Measurements from ENCODE around the gene PTPRQ. TPM values are rescaled to one million over a fixed set of nuclear protein-coding genes. Genes with fewer than 3 reads are reported as not detected.
"Not testable (repeated sequence)": the region's sequence is repeated elsewhere in the genome, so short reads cannot be mapped to it uniquely, and the experiment has no call there.

Gene PTPRQ
- total RNA-seq, 4 donors from 2014 or later: 0.47 to 47.3 (median 8.5) TPM

DNA sequence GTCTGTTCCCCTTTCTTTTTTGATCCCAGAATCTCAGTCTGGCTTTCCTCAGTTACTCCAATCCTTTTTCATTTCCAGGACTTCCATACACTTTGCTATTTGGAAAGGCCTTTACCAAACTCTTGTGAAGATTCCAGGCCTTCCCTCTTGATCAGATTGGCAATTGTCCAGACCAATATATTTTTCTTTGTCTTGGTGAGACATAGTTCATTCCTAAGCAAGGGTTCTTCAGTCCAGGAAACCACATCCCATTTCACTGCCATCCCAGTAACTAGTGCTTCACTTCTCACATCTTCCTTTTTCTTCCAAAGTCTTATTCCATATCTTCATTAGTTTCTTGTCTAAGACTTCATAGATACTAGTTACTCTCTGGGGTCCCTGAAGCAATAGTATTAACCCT, 2.1 kb upstream of the PTPRQ start:
- TF ChIP-seq, protein P1, sequence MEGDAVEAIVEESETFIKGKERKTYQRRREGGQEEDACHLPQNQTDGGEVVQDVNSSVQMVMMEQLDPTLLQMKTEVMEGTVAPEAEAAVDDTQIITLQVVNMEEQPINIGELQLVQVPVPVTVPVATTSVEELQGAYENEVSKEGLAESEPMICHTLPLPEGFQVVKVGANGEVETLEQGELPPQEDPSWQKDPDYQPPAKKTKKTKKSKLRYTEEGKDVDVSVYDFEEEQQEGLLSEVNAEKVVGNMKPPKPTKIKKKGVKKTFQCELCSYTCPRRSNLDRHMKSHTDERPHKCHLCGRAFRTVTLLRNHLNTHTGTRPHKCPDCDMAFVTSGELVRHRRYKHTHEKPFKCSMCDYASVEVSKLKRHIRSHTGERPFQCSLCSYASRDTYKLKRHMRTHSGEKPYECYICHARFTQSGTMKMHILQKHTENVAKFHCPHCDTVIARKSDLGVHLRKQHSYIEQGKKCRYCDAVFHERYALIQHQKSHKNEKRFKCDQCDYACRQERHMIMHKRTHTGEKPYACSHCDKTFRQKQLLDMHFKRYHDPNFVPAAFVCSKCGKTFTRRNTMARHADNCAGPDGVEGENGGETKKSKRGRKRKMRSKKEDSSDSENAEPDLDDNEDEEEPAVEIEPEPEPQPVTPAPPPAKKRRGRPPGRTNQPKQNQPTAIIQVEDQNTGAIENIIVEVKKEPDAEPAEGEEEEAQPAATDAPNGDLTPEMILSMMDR (IDR thresholded peaks at IDR 0.05): no peak
- ATAC-seq (ENCODE audit: low FRiP score) (no peak), DNase-seq (ENCODE audit: low spot score) (no peak)

DNA sequence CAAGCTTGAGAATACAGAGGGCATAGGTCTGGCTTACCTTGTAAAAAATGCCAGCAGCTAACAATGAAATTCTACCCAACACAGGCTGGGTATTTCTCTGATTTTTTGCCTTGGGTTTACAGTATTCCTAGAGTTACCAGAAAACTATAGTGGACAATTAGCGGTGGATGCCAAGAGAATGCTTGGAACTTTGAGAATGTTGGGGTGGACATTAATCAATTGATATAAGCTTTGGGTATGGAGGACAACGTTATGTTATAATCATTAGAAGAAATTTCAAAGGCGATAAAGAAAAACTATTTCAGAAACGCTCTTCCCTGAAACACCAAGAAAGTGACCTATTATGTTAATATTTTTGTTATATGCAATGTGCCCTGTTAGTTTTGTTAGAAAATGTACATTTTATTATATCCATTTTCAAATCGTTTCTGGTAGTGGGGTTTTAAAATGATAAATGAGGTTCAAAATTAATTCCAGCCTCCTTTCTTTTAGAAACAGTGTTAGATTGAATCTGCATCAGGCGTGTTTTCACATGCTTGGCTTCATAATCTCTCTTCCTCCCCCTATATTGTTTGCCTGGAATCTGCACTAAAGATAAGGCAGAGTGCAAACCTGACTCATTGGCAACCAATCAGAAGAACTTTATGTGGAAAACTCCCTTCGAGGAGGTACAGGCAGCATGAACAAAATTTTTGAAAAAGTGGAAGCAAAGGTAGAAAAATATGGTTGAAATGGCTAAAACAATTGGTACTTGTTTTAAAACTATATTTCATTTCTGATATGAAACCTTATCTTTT, 1.4 kb upstream of the PTPRQ start:
- ATAC-seq (ENCODE audit: low FRiP score) (peak; percentile 66), DNase-seq (ENCODE audit: low spot score) (no peak)
- TF ChIP-seq, protein P1 (IDR thresholded peaks at IDR 0.05): no peak

DNA sequence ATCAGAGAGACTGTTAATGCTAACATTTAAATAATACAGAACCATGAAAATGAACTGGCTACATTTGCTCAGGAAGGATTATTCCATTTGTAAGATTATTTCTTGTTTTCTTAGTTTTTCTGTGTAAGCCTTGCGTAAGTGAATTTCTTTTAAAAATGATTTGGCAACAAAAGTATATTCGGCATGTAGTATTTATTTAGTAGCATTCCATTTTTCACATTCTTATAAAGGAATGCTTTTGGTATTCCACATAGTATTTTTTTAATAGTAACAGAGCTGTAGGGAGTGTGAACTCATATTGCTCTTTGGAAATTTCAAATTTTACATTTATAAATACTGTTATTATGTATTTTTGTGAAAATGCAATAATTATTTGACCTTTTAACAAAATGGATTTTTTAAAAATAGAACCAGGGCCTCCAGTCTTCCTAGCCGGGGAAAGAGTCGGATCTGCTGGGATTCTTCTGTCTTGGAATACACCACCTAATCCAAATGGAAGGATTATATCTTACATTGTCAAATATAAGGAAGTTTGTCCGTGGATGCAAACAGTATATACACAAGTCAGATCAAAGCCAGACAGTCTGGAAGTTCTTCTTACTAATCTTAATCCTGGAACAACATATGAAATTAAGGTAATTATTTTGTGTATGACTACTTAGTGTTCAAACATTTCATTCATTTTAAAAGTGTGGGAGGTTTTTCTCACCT, 1.2 kb downstream of the PTPRQ start:
- DNase-seq (ENCODE audit: low spot score) (no peak), ATAC-seq (ENCODE audit: low FRiP score) (no peak)
- TF ChIP-seq, protein P1 (IDR thresholded peaks at IDR 0.05): no peak

DNA sequence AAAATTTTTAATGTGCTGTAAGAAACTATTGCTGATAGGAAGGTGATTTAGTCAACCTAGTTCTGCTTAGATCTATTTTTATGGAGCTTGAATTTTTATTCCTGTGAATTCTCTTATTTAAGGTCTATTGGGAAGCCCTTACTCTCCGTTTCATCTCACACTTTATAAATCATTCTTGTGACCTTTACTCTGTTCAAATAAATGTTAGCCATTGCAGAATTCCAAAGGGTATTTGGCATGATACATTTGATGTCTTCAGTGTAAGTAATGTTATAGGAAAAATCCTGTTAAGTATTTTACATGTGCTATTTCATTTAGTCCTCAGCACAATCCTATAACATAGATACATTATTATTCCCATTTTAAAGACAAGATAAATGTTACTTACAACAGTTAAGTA, 12.5 kb downstream of the PTPRQ start:
- ATAC-seq (ENCODE audit: low FRiP score): no peak
- TF ChIP-seq, protein P1 (IDR thresholded peaks at IDR 0.05): no peak

DNA sequence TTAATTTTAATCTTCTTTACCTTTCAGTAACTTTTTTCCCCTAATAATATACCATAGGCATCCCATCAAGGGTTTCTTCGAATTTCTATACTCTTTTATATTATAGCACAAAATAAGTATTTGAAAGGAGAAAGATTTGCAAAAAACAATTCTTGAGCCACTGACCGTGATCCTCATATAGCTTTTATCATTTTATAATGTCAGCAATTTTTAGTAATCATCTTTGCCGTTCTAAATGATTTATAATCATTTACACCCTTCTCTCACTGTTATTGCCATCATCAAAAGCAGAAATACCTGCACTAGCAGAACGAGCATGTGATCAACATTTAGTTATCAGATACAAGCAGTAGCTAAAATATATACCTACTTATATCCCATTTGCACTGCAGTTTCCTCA, 16.9 kb downstream of the PTPRQ start:
- DNase-seq (ENCODE audit: low spot score) (no peak), ATAC-seq (ENCODE audit: low FRiP score) (no peak)

More for the DNA sequence above, 12.5 kb downstream of the PTPRQ start:
- DNase-seq (ENCODE audit: low spot score): no peak

DNA sequence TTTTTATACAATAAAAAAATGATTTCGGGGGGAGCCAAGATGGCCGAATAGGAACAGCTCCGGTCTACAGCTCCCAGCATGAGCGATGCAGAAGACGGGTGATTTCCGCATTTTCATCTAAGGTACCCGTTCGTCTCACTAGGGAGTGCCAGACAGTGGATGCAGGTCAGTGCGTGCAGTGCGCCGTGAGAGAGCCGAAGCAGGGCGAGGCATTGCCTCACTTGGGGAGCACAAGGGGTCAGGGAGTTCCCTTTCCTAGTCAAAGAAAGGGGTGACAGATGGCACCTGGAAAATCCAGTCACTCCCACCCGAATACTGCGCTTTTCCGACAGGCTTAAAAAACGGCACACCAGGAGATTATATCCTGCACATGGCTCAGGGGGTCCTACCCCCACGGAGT, 17.8 kb downstream of the PTPRQ start:
- ATAC-seq (ENCODE audit: low FRiP score); DNase-seq (ENCODE audit: low spot score): not testable (repeated sequence)

More for the DNA sequence above, 16.9 kb downstream of the PTPRQ start:
- TF ChIP-seq, protein P1 (IDR thresholded peaks at IDR 0.05): no peak

DNA sequence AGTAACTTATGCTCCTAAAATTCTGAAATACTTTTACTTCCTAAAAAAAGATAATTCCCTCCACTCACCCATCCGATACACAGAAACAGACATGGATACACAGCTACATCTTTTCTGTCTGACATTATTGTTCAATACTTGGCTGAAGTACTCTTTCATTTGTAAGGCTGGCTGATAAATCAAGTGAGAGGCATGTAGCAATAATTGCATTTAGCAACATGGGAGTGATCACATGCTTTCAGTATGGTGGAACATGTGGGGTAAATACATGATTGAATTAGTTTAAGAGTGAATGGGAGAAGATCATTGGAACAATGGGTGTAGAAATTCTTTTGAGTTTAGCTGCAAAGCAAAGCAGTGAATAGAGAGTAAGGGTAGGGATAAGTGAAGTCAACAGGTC, 25.6 kb downstream of the PTPRQ start:
- no peak for DNase-seq (ENCODE audit: low spot score)
- TF ChIP-seq, protein P1 (IDR thresholded peaks at IDR 0.05): no peak
- no peak for ATAC-seq (ENCODE audit: low FRiP score)
